AG04450 (cell line): ENCODE data around the gene FSTL4. TPM values are rescaled to one million over a fixed set of nuclear protein-coding genes. Genes with fewer than 3 reads are reported as not detected.
"Not testable (repeated sequence)": the region's sequence is repeated elsewhere in the genome, so short reads cannot be mapped to it uniquely, and the experiment has no call there.

Experiments
- CTCF ChIA-PET: fragments of 300-600, 350-600 bp; formaldehyde crosslinking; extraction: SDS; loops from one replicate; lab custom pipeline; 2022; ENCODE audit warnings: antibody characterized with exemption, inconsistent platforms; lab: Charles Lee
- POLR2A ChIA-PET: fragments of 350-600 bp; formaldehyde crosslinking; extraction: SDS; loops from one replicate; lab custom pipeline; 2021; ENCODE audit warnings: antibody characterized with exemption, inconsistent platforms; lab: Yijun Ruan, JAX
- DNase-seq: peaks from one replicate; pipeline ENCODE4 v3.0.0-alpha.2; 2011; ENCODE audit warnings: low read depth, low spot score
- H3K27ac ChIP-seq: one replicate; pipeline ENCODE4 v1.5.1; 2012; ENCODE audit warnings: low read depth, low read length, control low read depth
- H3K27me3 ChIP-seq: one replicate; pipeline ENCODE4 v1.6.0; 2012; ENCODE audit warnings: low read length; ENCODE audit not compliant: control insufficient read depth, insufficient read depth
- H3K4me3 ChIP-seq: 2 replicates; pipeline ENCODE4 v1.5.1; 2011; ENCODE audit warnings: mild to moderate bottlenecking, low read depth, low read length, control low read depth
- H3K9me3 ChIP-seq: 2 replicates; pipeline ENCODE4 v1.5.1; 2012; ENCODE audit warnings: low read length; ENCODE audit not compliant: control insufficient read depth, insufficient read depth
- CTCF ChIP-seq: IDR thresholded peaks from 2 replicates; pipeline ENCODE4 v1.5.1; 2011; ENCODE audit warnings: low read depth, low read length, control low read depth, inconsistent platforms
- polyA plus RNA-seq: library from polyadenylated mRNA; depleted of rRNA; stranded (reverse); fragments of >200 nt; gene quantifications from 2 replicates; pipeline ENCODE4 v1.2.3, GENCODE V29; 2011

FSTL4 gene
- polyA plus RNA-seq, 1 experiment = 0.11 TPM

- peak; percentile 68 for TF ChIP-seq CTCF
- ChIA-PET POLR2A (no interaction called here), CTCF (interaction anchor here (1.1 kb wide), 2 partner anchors 8 to 11 kb away, joined by 3 read pairs; no protein-coding TSS in a partner anchor)
- DNase-seq = no peak
- Histone ChIP-seq H3K4me3 (no peak overlapping the region), H3K9me3 (no peaks in the 10 kb centered on the region), H3K27ac (no peak overlapping the region), H3K27me3 (no peaks in the 10 kb centered on the region)
These were observed 59.3 kb downstream of the FSTL4 start for GRCh38 chr5:133552925-133553525.

GRCh38 chr5:133546500-133546899 is 65.8 kb downstream of the FSTL4 start:
- Histone ChIP-seq H3K27me3 (no peaks in the 10 kb centered on the region), H3K9me3 (no peaks in the 10 kb centered on the region), H3K27ac (no peak overlapping the region), H3K4me3 (no peak overlapping the region)
- DNase-seq = no peak
- ChIA-PET CTCF (no interaction called here), POLR2A (no interaction called here)
- TF ChIP-seq CTCF = no peak

GRCh38 chr5:133544346-133544745 is 68.0 kb downstream of the FSTL4 start:
- H3K9me3 ChIP-seq = no peaks in the 10 kb centered on the region
- TF ChIP-seq CTCF = no peak
- H3K27me3 ChIP-seq = no peaks in the 10 kb centered on the region
- H3K27ac ChIP-seq = no peak overlapping the region
- CTCF ChIA-PET = interaction anchor here (0.9 kb wide), 1 partner anchor 9 kb away, joined by 3 read pairs; no protein-coding TSS in a partner anchor
- H3K4me3 ChIP-seq = no peak overlapping the region
- POLR2A ChIA-PET = no interaction called here
- DNase-seq = no peak

GRCh38 chr5:133539818-133540217 is 72.5 kb downstream of the FSTL4 start:
- no peak for TF ChIP-seq CTCF
- H3K27ac ChIP-seq = no peak overlapping the region
- ChIA-PET POLR2A (no interaction called here), CTCF (no interaction called here)
- no peak overlapping the region for H3K4me3 ChIP-seq
- DNase-seq = no peak
- no peaks in the 10 kb centered on the region for H3K27me3 ChIP-seq
- no peaks in the 10 kb centered on the region for H3K9me3 ChIP-seq

GRCh38 chr5:133538718-133539117 is 73.6 kb downstream of the FSTL4 start:
- Histone ChIP-seq H3K4me3 (no peak overlapping the region), H3K27me3 (no peaks in the 10 kb centered on the region), H3K9me3 (no peaks in the 10 kb centered on the region), H3K27ac (no peak overlapping the region)
- no peak for DNase-seq
- POLR2A ChIA-PET = no interaction called here
- CTCF ChIA-PET = no interaction called here
- no peak for TF ChIP-seq CTCF

- H3K4me3 ChIP-seq, CTCF ChIA-PET, H3K9me3 ChIP-seq, H3K27me3 ChIP-seq, DNase-seq, POLR2A ChIA-PET, H3K27ac ChIP-seq: not testable (repeated sequence)
These were observed 77.0 kb downstream of the FSTL4 start for GRCh38 chr5:133535241-133535929.
